HEK293 (cell line): ENCODE measurements around the gene FILIP1L.

Source experiments
- CTCF ChIA-PET: fragments of 350-600 bp; formaldehyde crosslinking; extraction: SDS; loops from one replicate; lab custom pipeline; 2021; ENCODE audit warnings: antibody characterized with exemption; lab: Yijun Ruan, JAX
- POLR2A ChIA-PET: fragments of 300-600 bp; formaldehyde crosslinking; extraction: SDS; loops from one replicate; lab custom pipeline; 2020; ENCODE audit warnings: antibody characterized with exemption, inconsistent platforms; lab: Yijun Ruan, JAX
- H3K27ac ChIP-seq: fragments of 200-500 bp; sonication (Bioruptor generic); 2 replicates; pipeline ENCODE4 v1.5.1; 2014; ENCODE audit warnings: low read depth, low read length, control low read depth, inconsistent platforms; ENCODE audit errors: extremely low read depth
- H3K36me3 ChIP-seq, 2 experiments: fragments of 200-500 bp in 1 of 2; sonication (Bioruptor generic) in 1 of 2; 1 replicate in 1 of 2; 2 replicates in 1 of 2; pipeline ENCODE4 v1.5.1; 2014 to 2017; ENCODE audit warnings: inconsistent platforms in 2 of 2, low read length in 2 of 2; ENCODE audit not compliant: control insufficient read depth in 2 of 2, insufficient read depth in 1 of 2
- H3K4me1 ChIP-seq: fragments of 200-500 bp; sonication (Bioruptor generic); 2 replicates; pipeline ENCODE4 v1.5.1; 2014; ENCODE audit warnings: mild to moderate bottlenecking, low read length, inconsistent platforms; ENCODE audit not compliant: control insufficient read depth, insufficient read depth
- H3K4me3 ChIP-seq: 2 replicates; pipeline ENCODE4 v1.5.1; 2011; ENCODE audit warnings: low read depth, mild to moderate bottlenecking, control low read depth, low read length, moderate library complexity
- H3K9me3 ChIP-seq: fragments of 200-500 bp; sonication (Bioruptor generic); 2 replicates; pipeline ENCODE4 v1.5.1; 2014; ENCODE audit warnings: low read depth, low read length, inconsistent platforms; ENCODE audit not compliant: control insufficient read depth, insufficient read depth
- GLI2 ChIP-seq: fragments of 450-650 bp; formaldehyde crosslinking; IDR thresholded peaks from 2 replicates; pipeline ENCODE4; 2017; ENCODE audit warnings: missing biosample characterization, missing genetic modification characterization, low read depth, borderline replicate concordance
- KLF1 ChIP-seq: fragments of 450-650 bp; formaldehyde crosslinking; IDR thresholded peaks from 2 replicates; pipeline ENCODE4 v1.5.1; 2016; ENCODE audit warnings: missing biosample characterization, missing genetic modification characterization
- KLF17 ChIP-seq: fragments of 450-650 bp; formaldehyde crosslinking; IDR thresholded peaks from 2 replicates; pipeline ENCODE4 v1.5.1; 2016; ENCODE audit warnings: missing biosample characterization, missing genetic modification characterization
- KLF8 ChIP-seq: fragments of 450-650 bp; formaldehyde crosslinking; IDR thresholded peaks from 2 replicates; pipeline ENCODE4 v1.5.1; 2016; ENCODE audit warnings: missing biosample characterization, missing genetic modification characterization
- SALL2 ChIP-seq: fragments of 450-650 bp; formaldehyde crosslinking; IDR thresholded peaks from 2 replicates; pipeline ENCODE4 v1.5.0; 2017; ENCODE audit warnings: missing biosample characterization, mild to moderate bottlenecking, missing genetic modification characterization, borderline replicate concordance
- ZBTB1 ChIP-seq: fragments of 450-650 bp; formaldehyde crosslinking; IDR thresholded peaks from 2 replicates; pipeline ENCODE4 v1.5.1; 2016; ENCODE audit warnings: missing biosample characterization, missing genetic modification characterization
- ZBTB17 ChIP-seq: fragments of 450-650 bp; formaldehyde crosslinking; IDR thresholded peaks from 2 replicates; pipeline ENCODE4 v1.5.1; 2016; ENCODE audit warnings: missing biosample characterization, missing genetic modification characterization
- ZBTB8A ChIP-seq: fragments of 450-650 bp; formaldehyde crosslinking; IDR thresholded peaks from 2 replicates; pipeline ENCODE4 v1.5.1; 2016; ENCODE audit warnings: missing biosample characterization, missing genetic modification characterization
- ZNF211 ChIP-seq: fragments of 450-650 bp; formaldehyde crosslinking; IDR thresholded peaks from 2 replicates; pipeline ENCODE4 v1.5.1; 2016; ENCODE audit warnings: low read depth, missing biosample characterization, missing genetic modification characterization
- ZNF223 ChIP-seq: fragments of 450-650 bp; formaldehyde crosslinking; IDR thresholded peaks from 2 replicates; pipeline ENCODE4 v1.5.1; 2016; ENCODE audit warnings: missing biosample characterization, missing genetic modification characterization
- ZNF239 ChIP-seq: fragments of 450-650 bp; formaldehyde crosslinking; IDR thresholded peaks from 2 replicates; pipeline ENCODE4 v1.5.1; 2016; ENCODE audit warnings: missing biosample characterization, missing genetic modification characterization
- ZNF341 ChIP-seq: fragments of 450-650 bp; formaldehyde crosslinking; IDR thresholded peaks from 2 replicates; pipeline ENCODE4; 2016; ENCODE audit warnings: low read depth, missing biosample characterization, missing genetic modification characterization
- ZNF391 ChIP-seq: fragments of 450-650 bp; formaldehyde crosslinking; IDR thresholded peaks from 2 replicates; pipeline ENCODE4 v1.5.1; 2016; ENCODE audit warnings: low read depth, missing biosample characterization, missing genetic modification characterization, borderline replicate concordance
- ZNF398 ChIP-seq: fragments of 450-650 bp; formaldehyde crosslinking; IDR thresholded peaks from 2 replicates; pipeline ENCODE4 v1.5.1; 2017; ENCODE audit warnings: missing biosample characterization, missing genetic modification characterization
- ZNF571 ChIP-seq: fragments of 450-650 bp; formaldehyde crosslinking; IDR thresholded peaks from 2 replicates; pipeline ENCODE4 v1.5.0; 2017; ENCODE audit warnings: missing biosample characterization, missing genetic modification characterization
- ZNF776 ChIP-seq: fragments of 450-650 bp; formaldehyde crosslinking; IDR thresholded peaks from 2 replicates; pipeline ENCODE4 v1.5.0; 2017; ENCODE audit warnings: missing biosample characterization, missing genetic modification characterization, borderline replicate concordance
- ZXDB ChIP-seq: fragments of 450-650 bp; formaldehyde crosslinking; IDR thresholded peaks from 2 replicates; pipeline ENCODE4 v1.5.1; 2016; ENCODE audit warnings: missing biosample characterization, missing genetic modification characterization
- TF ChIP-seq, protein P1 (sequence below): fragments of 450-650 bp; formaldehyde crosslinking; conservative IDR thresholded peaks from 2 replicates; pipeline ENCODE4 v1.5.1; 2016; ENCODE audit warnings: low read depth, missing biosample characterization, missing genetic modification characterization
- TF ChIP-seq, protein P2 (sequence below): fragments of 450-650 bp; formaldehyde crosslinking; IDR thresholded peaks from 2 replicates; pipeline ENCODE4 v1.5.1; 2016; ENCODE audit warnings: missing biosample characterization, missing genetic modification characterization

The FILIP1L gene

GRCh38 chr3:99795573-99795972, 318.7 kb downstream of the FILIP1L start (continued):
- no peak for TF ChIP-seq ZXDB
- TF ChIP-seq ZNF239, result no peak
- TF ChIP-seq KLF8 (tag by site-specific recombination), result no peak
- TF ChIP-seq, protein P1, sequence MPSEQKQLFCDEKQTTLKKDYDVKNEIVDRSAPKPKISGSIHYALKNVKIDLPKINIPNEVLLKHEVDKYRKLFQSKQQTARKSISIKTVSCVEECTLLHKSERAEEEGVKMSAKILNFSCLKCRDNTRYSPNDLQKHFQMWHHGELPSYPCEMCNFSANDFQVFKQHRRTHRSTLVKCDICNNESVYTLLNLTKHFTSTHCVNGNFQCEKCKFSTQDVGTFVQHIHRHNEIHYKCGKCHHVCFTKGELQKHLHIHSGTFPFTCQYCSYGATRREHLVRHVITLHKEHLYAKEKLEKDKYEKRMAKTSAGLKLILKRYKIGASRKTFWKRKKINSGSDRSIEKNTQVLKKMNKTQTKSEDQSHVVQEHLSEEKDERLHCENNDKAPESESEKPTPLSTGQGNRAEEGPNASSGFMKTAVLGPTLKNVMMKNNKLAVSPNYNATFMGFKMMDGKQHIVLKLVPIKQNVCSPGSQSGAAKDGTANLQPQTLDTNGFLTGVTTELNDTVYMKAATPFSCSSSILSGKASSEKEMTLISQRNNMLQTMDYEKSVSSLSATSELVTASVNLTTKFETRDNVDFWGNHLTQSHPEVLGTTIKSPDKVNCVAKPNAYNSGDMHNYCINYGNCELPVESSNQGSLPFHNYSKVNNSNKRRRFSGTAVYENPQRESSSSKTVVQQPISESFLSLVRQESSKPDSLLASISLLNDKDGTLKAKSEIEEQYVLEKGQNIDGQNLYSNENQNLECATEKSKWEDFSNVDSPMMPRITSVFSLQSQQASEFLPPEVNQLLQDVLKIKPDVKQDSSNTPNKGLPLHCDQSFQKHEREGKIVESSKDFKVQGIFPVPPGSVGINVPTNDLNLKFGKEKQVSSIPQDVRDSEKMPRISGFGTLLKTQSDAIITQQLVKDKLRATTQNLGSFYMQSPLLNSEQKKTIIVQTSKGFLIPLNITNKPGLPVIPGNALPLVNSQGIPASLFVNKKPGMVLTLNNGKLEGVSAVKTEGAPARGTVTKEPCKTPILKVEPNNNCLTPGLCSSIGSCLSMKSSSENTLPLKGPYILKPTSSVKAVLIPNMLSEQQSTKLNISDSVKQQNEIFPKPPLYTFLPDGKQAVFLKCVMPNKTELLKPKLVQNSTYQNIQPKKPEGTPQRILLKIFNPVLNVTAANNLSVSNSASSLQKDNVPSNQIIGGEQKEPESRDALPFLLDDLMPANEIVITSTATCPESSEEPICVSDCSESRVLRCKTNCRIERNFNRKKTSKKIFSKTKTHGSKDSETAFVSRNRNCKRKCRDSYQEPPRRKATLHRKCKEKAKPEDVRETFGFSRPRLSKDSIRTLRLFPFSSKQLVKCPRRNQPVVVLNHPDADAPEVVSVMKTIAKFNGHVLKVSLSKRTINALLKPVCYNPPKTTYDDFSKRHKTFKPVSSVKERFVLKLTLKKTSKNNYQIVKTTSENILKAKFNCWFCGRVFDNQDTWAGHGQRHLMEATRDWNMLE (tag by site-specific recombination), result no peak
- no peak for TF ChIP-seq SALL2 (tag by site-specific recombination)
- TF ChIP-seq ZNF776 (tag by site-specific recombination), result no peak
- no peak for TF ChIP-seq ZNF391 (tag by site-specific recombination)

GRCh38 chr3:99794485-99794884, 319.8 kb downstream of the FILIP1L start:
- no peak for TF ChIP-seq KLF1 (tag by site-specific recombination)
- TF ChIP-seq ZBTB17 (tag by site-specific recombination), result no peak
- no peak for TF ChIP-seq ZBTB8A (tag by site-specific recombination)
- no peak for TF ChIP-seq ZNF398
- TF ChIP-seq, protein P2, sequence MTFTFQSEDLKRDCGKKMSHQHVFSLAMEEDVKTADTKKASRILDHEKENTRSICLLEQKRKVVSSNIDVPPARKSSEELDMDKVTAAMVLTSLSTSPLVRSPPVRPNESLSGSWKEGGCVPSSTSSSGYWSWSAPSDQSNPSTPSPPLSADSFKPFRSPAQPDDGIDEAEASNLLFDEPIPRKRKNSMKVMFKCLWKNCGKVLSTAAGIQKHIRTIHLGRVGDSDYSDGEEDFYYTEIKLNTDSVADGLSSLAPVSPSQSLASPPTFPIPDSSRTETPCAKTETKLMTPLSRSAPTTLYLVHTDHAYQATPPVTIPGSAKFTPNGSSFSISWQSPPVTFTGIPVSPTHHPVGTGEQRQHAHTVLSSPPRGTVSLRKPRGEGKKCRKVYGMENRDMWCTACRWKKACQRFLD, result no peak
- no peak for TF ChIP-seq ZBTB1 (tag by site-specific recombination)
- no peak for TF ChIP-seq ZNF341 (tag by site-specific recombination)
- TF ChIP-seq KLF17 (tag by site-specific recombination), result no peak
- no peak for TF ChIP-seq GLI2 (tag by site-specific recombination)
- TF ChIP-seq ZNF223 (tag by site-specific recombination), result no peak
- TF ChIP-seq ZNF211 (tag by site-specific recombination), result no peak
- no peak for TF ChIP-seq ZNF571 (tag by site-specific recombination)
- H3K4me1 ChIP-seq, result no peaks in the 10 kb centered on the region
- no peaks in the 10 kb centered on the region for H3K36me3 ChIP-seq
- H3K27ac ChIP-seq, result no peak overlapping the region
- POLR2A ChIA-PET, result no interaction called here
- no peak overlapping the region for H3K4me3 ChIP-seq
- no peaks in the 10 kb centered on the region for H3K9me3 ChIP-seq
- CTCF ChIA-PET, result no interaction called here
